NCI-H1105 treated with DMSO at 0.1 percent for 48 hours (cell line): Measurements from ENCODE around the gene NUP88.
"Not testable (repeated sequence)": the region's sequence is repeated elsewhere in the genome, so short reads cannot be mapped to it uniquely, and the experiment has no call there.

ENCODE experiments used
- DNase-seq: peaks from one replicate; lab custom pipeline; 2025; lab: John Stamatoyannopoulos, UW

NUP88 gene

DNA sequence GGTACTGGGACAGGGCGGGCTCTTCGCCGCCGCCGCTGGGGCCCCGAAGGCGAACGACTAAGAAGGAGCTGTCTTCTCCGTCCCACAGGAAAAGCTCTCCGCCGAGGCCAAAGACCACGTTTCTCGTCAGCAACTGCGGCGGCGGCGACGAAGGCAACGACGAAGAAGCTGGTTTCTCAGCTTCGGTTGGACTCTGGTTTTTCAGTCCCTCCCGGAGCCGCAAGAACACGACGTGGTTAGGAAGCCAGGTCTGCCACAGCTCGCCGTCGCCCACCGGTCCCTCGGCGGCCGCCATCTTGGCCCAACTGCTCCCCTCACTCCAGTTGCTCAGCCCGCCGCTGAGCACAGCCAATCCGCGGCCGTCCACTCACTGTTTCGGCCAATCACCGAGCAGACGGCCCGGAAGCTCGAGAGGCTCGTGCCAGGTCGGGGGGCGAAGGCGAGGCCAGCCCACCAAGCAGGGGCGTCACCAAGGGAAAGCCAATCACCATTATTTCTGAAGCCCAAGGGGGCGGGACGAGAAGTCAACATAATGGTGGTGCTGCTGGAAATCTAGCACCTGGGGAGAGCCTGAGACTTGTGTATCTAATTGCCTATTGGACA is at the start of gene NUP88:
TSS of gene NUP88 (minus strand) at position 307 of the 603 bp plus-strand sequence. CDS start at position 295, 12 bp downstream.
- peak; percentile 100 for DNase-seq

DNA sequence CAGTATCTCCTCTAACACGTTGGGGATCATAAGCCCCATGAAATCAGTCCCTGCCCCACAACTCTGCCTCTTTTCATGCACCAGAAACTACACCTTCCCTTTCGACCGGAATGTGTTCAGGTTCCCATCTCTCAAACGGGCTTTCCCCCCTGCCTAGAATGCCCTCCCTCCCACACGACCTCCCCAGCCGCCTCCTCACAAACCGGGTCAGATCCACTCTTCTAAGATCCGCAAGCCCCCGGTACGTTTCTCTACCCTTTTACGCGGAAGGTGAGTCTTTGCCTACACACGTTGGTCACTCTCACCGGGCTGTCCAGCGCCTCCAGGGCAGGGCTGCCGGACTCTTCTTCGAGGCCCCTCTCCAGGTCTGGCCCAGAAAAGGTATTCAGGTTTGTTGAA is 48.6 kb upstream of the NUP88 start:
- DNase-seq = peak; percentile 16

DNA sequence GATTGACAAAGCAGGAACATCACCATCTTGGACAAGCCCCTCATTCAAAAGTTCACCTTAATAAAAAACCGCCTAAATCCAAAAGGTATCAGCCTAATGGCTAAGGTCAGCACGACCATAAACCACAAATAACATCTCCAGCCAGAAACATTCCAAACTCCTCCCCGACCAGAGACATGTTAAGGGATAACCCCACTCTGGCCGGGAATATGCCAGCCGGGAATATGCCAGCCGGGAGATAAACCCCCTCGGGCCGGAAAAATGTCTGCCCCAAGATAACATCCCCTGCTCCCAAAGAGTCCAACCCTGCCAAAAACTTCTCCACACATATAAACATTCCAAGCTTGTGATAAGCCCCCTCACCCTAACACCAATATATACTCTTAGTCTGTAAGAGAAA is 48.0 kb upstream of the NUP88 start:
- DNase-seq = no peak

DNA sequence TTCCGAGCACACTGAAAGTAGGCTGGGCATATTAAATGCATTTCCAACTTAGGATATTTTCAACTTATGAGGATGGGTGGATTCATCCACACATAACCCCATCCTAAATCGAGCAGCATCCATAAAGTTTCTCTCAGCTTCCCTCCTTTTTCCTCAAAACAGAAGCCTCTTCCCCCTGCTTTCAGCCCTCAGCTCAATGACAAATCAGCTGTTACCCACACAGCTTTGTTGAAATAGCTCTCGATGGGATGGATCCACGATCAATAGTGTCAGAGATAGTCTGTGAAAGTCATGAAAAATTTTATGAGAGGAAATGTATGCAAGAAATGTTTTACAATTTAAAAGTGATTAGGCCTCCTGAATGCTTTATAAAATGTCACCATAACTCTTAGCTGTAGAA is 46.8 kb upstream of the NUP88 start:
- DNase-seq = no peak

DNA sequence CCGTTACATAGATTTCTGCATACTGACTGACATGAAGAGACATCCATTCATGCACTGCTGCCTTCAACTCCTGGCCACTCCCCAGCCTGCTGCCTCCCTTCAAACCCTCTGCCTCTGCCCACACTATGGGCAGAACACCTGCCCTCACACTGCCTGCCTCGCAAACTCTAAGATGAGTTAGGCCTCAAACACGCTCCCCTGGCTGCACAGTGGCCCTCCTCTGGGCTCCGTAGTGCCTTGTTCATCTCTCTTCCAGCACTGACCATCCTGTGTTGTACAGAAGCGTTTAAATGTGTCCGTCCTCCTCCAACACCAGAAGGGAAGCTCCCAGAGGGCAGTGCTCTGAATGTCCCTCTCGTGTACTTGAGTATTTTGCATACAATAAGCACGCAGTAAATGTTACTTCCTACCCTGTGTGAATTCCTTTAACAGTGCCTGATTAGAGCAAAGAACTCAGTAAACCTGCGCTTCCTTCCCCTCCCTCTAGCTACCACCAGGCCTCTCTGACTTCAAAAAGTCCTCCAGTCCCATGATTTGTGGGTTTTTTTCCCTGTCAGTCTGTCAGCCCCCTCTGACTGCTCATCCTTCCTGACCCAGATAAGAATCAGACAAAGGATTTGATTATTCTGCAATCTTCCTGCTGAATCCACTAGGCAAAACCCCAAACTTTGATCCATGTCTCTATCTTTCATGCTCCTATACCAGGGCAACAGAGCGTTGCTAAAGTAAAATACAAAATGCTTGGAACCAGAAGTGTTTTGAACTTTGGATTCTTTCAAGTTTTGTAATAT is 45.5 kb upstream of the NUP88 start:
- no peak for DNase-seq

DNA sequence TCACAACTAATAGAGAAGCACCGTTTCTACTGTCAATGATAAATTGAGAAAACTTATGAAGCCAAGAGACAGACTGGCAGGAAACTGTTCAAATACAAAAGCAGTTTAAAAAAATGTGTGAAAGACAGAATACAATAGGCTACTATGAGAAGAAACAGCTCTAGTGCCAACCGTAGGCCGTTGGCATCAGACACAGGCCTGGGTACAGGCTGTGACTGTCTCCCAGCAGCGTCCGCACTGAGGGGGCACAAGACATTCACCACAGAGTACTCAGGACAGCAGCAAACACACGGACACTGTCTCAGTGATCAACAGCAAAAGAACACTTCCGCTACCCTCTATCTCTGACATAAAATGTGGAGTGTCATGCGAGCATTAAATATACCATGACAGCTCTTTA is 27.3 kb upstream of the NUP88 start:
- no peak for DNase-seq

DNA sequence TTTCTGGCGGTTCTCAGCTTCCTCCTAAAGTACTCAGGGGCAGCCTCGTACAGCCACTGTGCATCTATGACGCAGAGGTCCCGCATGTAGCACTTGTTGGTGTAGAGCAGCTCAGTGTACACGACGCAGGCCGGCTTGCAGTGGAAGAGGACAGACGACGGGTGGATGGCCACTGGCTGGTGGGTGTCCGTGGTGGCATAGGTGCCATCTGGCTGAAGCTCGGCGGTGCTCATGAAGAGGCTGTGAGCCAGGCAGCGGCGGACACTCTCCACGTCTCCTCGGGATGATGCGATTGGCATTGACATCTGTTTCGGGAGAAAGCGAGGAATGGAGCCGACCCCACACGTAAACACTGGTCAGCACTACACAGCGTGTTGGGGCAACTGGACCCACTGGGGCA is 24.7 kb upstream of the NUP88 start:
- DNase-seq = no peak

DNA sequence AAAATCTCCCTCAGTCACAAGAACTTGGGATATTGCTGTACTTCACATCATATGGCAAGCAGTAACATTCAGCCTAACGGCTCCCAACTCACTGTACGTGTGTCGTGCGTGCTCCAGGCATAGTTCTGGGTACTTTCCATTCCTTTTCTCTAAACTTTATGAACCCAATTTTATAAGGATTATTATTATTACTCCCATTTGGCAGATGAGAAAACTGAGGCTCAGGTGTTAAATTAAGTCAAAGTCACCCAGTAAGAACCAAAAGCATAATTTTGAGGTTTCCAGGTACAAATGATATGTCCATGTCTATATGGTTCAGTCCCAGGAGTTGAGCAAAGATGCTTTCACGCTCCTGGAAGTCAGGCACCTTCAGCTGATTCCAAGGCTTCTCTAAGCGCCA is 24.3 kb upstream of the NUP88 start:
- DNase-seq = no peak

DNA sequence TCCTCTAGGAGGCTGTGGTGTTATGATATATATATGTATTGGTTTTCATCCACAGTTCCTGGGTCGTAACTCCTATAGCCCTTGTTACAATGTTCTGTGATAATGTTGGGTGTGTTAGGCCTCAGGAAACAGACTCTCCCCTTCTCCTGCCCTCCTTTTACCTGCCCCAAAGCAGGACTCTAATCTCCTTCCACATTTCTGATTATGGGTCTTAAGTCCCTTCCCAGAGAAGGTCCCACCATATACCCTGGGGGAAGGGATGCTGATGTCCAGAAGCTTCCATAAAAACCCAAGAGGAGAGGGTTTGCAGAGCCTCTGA is 19.9 kb upstream of the NUP88 start:
- DNase-seq = no peak

DNA sequence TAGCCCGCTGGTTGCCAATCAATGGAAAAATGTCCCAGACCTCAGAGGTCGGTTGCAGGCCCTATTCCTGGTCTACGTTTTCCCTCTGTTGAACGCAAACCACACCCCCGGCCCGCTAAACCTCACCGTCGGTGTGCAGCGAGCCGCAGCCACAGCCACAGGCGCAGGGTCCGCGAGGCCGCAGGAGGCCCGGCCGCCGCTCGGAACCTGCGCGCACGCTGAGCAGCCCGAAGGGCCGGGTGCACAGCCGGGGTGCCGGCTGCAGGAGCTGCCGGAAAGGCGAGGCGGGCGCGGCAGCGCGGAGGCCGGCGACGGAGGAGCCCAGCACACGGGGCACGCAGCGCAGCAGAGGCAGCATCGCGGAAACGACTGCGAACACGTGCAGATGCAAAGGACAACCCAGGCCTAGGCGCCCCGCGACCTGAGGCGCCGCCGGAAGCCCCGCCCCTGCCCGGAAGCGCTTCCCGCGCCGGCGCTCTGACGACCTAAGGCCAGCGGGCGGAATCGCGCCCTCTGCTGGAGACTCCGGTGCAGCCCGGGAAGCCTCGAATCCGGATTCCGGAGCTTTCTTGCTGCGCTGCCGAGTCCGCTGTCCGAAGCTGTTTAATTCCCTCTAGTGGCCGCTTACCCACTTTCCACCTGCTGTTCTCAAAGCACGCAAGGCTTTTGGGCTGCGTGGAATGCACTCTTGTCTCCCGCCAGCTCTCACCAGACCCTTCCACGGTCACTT is 19.4 kb upstream of the NUP88 start, which contains the start of gene C1QBP:
TSS of gene C1QBP (minus strand) at position 440 of the 730 bp plus-strand sequence. CDS start at position 358, 82 bp downstream.
- DNase-seq = peak; percentile 92

DNA sequence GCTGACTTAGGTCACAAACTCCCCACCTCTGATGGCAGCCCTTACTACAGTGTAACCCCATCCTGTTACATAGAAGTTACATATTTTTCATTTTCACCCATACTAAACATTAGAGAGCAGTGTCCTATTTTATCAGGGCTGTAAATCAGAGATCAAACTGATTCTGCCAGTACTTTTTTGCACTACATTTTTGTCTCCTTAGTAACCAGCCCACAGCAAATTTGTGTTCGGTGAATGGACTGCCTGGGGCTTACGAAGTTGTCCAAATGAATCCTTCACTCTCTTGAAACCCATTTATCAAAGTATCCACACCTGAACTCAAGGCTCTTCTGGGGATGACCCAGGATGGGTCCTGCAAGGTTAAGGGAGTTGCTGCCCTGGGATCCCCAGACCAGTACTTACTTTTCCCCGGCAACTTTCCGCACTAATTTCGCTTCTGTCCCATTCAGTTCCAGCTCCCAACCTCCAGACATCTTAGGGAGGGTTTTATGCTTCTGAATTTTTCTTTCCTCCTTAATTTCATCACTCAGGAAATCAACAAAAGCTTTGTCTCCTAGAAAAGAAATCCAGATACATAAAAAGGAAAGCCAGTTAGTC is 18.4 kb upstream of the NUP88 start:
- DNase-seq = no peak

DNA sequence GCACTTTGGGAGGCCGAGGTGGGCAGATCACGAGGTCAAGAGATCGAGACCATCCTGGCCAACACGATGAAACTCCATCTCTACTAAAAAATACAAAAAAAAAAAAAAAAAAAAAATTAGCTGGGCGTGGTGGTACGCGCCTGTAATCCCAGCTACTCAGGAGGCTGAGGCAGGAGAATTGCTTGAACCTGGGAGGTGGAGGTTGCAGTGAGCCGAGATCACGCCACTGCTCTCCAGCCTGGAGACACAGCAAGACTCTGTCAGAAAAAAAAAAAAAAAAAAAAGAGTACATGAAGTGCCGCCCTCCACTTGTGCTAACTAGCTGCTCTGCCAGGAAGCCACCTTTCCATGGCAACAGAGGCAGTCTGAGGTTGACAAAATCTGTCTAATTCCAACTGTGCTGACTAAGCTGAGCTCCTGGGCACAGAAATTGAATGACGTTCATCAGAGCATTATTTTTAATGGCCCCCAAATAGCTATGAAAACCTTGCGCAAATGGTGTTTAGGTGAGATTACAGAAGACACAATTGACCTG is 16.4 kb upstream of the NUP88 start:
- DNase-seq = not testable (repeated sequence)

DNA sequence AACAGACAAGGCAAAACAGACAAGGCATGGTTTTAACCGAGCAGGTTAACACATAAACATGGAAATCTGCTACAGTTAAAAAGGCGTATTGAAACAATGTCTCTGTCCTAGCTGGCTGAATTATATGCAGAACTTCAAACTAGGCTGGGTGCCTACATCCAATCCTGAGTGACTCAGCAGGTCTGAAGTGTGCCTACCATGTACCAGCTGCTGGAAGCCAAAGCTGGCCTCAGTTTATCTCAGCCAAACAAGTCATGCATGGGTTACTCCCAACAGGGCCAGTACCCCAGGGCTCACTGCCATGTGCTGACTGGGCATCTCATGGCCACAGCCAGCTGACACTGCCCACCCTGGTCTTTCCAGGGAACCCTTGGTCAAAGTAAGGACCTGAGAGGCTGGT is 15.5 kb upstream of the NUP88 start:
- DNase-seq = no peak

DNA sequence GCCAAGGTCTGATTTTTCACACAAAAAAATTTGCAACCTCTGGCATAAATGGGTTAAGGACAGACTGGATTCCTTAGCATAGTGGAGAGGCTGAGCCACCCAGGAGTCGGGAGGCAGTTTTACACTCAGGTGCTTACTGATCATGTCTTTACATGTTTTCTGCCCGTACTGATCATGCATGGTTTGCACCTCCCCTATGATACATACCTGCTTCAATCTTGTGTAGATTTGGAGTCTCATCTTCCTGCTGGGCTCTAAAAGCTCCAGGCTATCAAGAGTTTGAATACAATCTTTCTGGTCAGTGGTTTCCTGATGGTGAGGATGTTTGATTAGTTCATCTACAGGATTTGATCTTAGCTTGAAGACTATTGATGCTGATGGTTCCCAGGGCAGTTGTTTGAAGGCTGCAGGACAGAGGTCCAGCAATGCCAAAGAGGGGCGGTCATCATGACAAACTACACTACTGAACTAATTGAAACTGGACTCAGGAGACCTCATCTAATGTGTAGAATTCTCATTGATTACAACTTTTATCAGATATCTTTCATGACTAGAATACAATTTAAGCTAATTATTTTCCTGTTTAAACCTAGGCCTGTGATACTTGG is 12.6 kb upstream of the NUP88 start:
- DNase-seq = no peak

DNA sequence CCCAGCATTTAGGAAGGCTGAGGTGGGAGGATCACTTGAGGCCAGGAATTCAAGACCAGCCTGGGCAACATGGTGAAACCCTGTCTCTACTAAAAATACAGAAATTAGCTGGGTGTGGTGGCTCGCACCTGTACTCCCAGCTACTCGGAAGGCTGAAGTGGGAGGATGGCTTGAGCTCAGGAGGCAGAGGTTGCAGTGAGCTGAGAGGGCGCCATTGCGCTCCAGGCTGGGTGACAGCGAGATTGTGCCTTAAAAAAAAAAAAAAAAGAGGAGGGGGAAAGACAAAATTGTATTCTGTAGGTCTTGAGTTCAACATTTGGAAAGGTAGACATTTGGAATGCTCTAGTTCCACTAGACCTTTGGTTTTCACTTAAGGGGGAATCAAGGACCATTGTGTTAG is 11.8 kb upstream of the NUP88 start:
- DNase-seq = not testable (repeated sequence)

DNA sequence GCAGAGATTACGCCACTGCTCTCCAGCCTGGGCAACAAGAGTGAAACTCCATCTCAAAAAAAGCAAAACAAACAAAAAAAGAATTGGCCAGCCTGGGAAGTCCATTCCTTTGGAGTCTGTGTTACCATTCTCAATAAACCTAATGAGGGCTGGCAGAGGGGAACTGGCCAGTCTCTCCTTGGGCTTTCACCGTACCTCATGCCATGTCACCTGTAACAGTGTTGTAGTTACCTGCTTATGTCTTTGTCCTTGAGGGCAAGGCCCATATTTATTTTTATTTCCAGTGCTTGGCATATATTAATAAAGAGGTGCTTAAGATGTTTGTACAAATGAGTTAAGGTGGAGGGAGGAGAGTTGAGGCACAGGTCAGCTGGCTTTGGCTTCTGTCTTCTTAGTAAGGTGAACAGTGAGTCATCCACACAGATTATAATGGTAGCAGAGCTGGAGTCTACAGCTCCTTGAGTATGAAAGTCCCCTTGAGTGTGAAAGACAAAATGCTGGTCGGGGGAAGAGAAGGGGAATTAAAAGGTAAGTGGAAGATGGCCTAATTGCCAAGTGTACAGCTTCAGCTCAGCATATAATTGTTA is 11.0 kb upstream of the NUP88 start:
- DNase-seq = no peak

DNA sequence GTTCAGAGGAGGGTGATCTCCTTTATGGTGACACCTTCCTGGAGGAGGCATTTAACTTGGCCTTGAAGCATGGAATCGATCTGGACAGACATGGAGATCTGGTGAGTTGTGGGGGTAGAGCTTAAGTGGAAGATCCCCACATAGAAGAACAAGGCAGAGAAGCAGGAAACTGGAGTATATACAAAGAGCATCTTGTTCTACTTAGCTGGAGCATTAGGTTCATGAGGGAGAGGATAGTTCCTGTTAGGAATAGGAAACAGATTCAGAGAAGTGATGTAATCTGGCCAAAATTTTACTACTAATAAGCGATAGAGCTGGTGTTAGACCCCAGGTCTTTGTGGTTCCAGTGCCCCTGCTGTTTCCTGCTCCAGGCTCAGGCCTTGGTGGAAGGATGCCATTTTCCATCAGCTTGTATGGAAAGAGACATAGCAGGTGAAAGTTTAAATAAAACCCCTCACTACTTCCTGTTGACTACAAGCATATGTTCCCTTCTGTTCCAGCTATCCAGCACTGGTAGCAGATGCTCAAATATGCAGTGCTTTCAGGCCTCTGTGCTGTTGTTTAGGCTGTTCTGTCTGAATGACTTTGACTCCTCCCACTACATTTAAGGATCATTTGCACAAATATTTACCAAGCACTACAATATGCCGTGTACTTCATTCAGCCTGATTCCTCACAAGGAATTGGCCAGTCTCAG is 9.9 kb upstream of the NUP88 start:
- DNase-seq = no peak

DNA sequence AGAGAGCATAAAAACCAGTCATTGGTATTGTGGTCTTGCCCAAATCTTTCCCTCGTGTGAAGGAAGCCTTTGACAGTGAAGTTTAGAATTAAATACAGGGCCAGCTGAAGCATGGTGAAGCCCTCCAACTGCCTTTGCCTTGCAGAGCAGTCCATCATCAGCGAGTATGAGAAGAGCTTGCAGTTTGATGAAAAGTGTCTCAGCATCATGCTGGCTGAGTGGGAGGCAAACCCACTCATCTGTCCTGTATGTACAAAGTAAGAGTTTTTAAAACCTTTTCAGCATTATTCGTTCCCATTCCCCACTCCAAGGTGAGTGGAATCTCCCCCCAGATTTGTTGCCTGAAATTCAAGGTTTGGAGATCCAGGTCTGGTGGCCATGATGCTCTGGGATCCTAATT is 6.4 kb upstream of the NUP88 start:
- DNase-seq = no peak

DNA sequence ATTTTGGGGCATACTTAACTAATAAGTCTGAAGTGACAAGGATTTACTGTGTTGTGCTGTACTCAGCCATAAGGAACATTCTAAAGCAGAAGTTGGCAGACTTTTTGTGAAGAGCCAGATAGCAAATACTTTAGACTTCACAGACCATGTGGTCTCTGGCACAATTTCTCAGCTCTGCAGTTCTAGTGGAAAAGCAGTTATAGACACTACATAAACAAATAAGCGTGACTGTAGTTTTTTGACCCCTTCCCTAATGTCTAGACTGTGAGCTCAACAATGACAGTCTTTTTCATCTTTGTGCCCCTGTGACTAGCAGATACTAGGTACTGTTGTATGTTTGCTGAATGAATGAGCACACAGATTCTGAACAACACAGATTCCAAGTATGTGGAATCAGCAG is 5.4 kb upstream of the NUP88 start:
- no peak for DNase-seq

DNA sequence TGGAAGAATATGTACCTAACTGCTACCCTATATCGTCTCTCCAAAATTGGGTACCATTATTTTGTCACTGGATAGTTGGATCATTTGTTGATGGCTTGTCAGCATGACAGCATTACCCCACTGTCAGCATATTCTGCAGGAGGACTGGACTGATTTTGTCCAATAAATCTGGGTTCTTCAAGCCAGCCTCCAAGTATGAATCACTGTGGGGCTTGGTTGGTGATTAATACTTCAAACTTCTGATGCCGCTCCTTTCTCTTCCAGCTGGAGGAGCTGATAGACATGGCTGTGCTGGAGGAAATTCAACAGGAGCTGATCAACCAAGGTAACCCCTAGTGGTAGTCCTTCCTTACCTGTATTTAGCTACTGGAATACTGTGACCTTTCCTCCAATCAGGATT is 3.0 kb upstream of the NUP88 start:
- no peak for DNase-seq
